ENCODE data around the gene KMT2B. TPM values are rescaled to one million over a fixed set of nuclear protein-coding genes. Genes with fewer than 3 reads are reported as not detected.

The KMT2B gene
- total RNA-seq, 1 experiment from 2014 or later, result 54.2 TPM

- H3K36me3 Mint-ChIP-seq (ENCODE audit: insufficient read depth, unreplicated experiment), result peaks cover 36% of the 10 kb centered on the region
- Histone ChIP-seq H3K36me3 (ENCODE audit: control insufficient read depth, insufficient read depth, low read length) (no peaks in the 10 kb centered on the region; the same call in 1 of the 2 replicates), H3K9me3 (no peaks in the 10 kb centered on the region), H3K27me3 (replicated peaks; ENCODE audit: control insufficient read depth, insufficient read depth, low read length) (no peaks in the 10 kb centered on the region), H3K4me1 (peaks cover 6% of the 10 kb centered on the region), H3K4me3 (ENCODE audit: low read depth, low read length) (peak within 1 kb of the TSS; percentile 68)
- peak within 1 kb of the TSS; percentile 88 for H3K4me3 Mint-ChIP-seq (ENCODE audit: unreplicated experiment)
- intact Hi-C loops (cut with micrococcal nuclease; ENCODE audit: unreplicated experiment), result loop anchor here (1.0 to 5.0 kb wide), 4 partner anchors 10 to 297 kb away; partner anchors contain the start of genes ARHGAP33, COX6B1, LIN37 and THAP8
- TSS peak; percentile 70 for BruUV-seq (replicated peaks)
- ChIA-PET POLR2A (interaction anchor here (0.7 to 1.0 kb wide), 3 partner anchors 10 to 49 kb away, joined by 3 to 14 read pairs (median 12); partner anchors contain the start of genes LIN37, PSENEN and U2AF1L4), CTCF (interaction anchor here (0.5 kb wide), 1 partner anchor 71 kb away, joined by 4 read pairs; no protein-coding TSS in a partner anchor)
- H3K4me1 Mint-ChIP-seq (ENCODE audit: low read depth, unreplicated experiment), result peaks cover 6% of the 10 kb centered on the region
- DNase-seq, result peak; percentile 99 to 100
- H3K27ac Mint-ChIP-seq (ENCODE audit: unreplicated experiment), result peak within 1 kb of the TSS; percentile 92
- no peak for TF ChIP-seq CTCF (IDR thresholded peaks at IDR 0.05; ENCODE audit: insufficient read depth in 1 of 2, low read depth in 1 of 2, low read length in 1 of 2, severe bottlenecking in 1 of 2, unreplicated experiment in 1 of 2)
- no peaks in the 10 kb centered on the region for H3K27me3 Mint-ChIP-seq (ENCODE audit: insufficient read depth, unreplicated experiment)
- H3K9me3 Mint-ChIP-seq (ENCODE audit: unreplicated experiment), result no peaks in the 10 kb centered on the region
Measured at GRCh38 chr19:35757749-35758608, 40.2 kb downstream of the KMT2B start, which contains the start of gene PROSER3. Gene PROSER3 (plus strand): TSS chr19:35758176. CDS start chr19:35758216, 40 bp downstream.

GRCh38 chr19:35759697-35760096 is 41.9 kb downstream of the KMT2B start:
- no peak for DNase-seq
- peaks cover 6% of the 10 kb centered on the region for H3K4me1 Mint-ChIP-seq (ENCODE audit: low read depth, unreplicated experiment)
- no peak for TF ChIP-seq CTCF (IDR thresholded peaks at IDR 0.05; ENCODE audit: insufficient read depth in 1 of 2, low read depth in 1 of 2, low read length in 1 of 2, severe bottlenecking in 1 of 2, unreplicated experiment in 1 of 2)
- Histone ChIP-seq H3K36me3 (ENCODE audit: control insufficient read depth, insufficient read depth, low read length) (no peaks in the 10 kb centered on the region; the same call in 1 of the 2 replicates), H3K4me3 (ENCODE audit: low read depth, low read length) (no peak overlapping the region), H3K4me1 (peaks cover 6% of the 10 kb centered on the region), H3K9me3 (no peaks in the 10 kb centered on the region), H3K27me3 (replicated peaks; ENCODE audit: control insufficient read depth, insufficient read depth, low read length) (no peaks in the 10 kb centered on the region)
- peak overlapping the region; percentile 88 for H3K4me3 Mint-ChIP-seq (ENCODE audit: unreplicated experiment)
- no peaks in the 10 kb centered on the region for H3K27me3 Mint-ChIP-seq (ENCODE audit: insufficient read depth, unreplicated experiment)
- peaks cover 36% of the 10 kb centered on the region for H3K36me3 Mint-ChIP-seq (ENCODE audit: insufficient read depth, unreplicated experiment)
- no peaks in the 10 kb centered on the region for H3K9me3 Mint-ChIP-seq (ENCODE audit: unreplicated experiment)
- ChIA-PET CTCF (no interaction called here), POLR2A (no interaction called here)
- no peak overlapping the region for H3K27ac Mint-ChIP-seq (ENCODE audit: unreplicated experiment)
- intact Hi-C loops (cut with micrococcal nuclease; ENCODE audit: unreplicated experiment), result loop anchor here (2.0 to 5.0 kb wide), 2 partner anchors 15 to 112 kb away; partner anchors contain the start of genes ARHGAP33 and COX6B1
- BruUV-seq (replicated peaks), result no TSS peak

- Histone ChIP-seq H3K36me3 (ENCODE audit: control insufficient read depth, insufficient read depth, low read length) (no peaks in the 10 kb centered on the region; the same call in 1 of the 2 replicates), H3K4me3 (ENCODE audit: low read depth, low read length) (no peak overlapping the region), H3K27me3 (replicated peaks; ENCODE audit: control insufficient read depth, insufficient read depth, low read length) (no peaks in the 10 kb centered on the region), H3K4me1 (peaks cover 6% of the 10 kb centered on the region), H3K9me3 (no peaks in the 10 kb centered on the region)
- TF ChIP-seq CTCF (IDR thresholded peaks at IDR 0.05; ENCODE audit: insufficient read depth in 1 of 2, low read depth in 1 of 2, low read length in 1 of 2, severe bottlenecking in 1 of 2, unreplicated experiment in 1 of 2), result no peak
- H3K36me3 Mint-ChIP-seq (ENCODE audit: insufficient read depth, unreplicated experiment), result peaks cover 35% of the 10 kb centered on the region
- DNase-seq, result no peak
- H3K4me3 Mint-ChIP-seq (ENCODE audit: unreplicated experiment), result no peak overlapping the region
- no peaks in the 10 kb centered on the region for H3K27me3 Mint-ChIP-seq (ENCODE audit: insufficient read depth, unreplicated experiment)
- H3K4me1 Mint-ChIP-seq (ENCODE audit: low read depth, unreplicated experiment), result peaks cover 6% of the 10 kb centered on the region
- POLR2A ChIA-PET, result no interaction called here
- no TSS peak for BruUV-seq (replicated peaks)
- CTCF ChIA-PET, result no interaction called here
- intact Hi-C loops (cut with micrococcal nuclease; ENCODE audit: unreplicated experiment), result no loop called here
- no peaks in the 10 kb centered on the region for H3K9me3 Mint-ChIP-seq (ENCODE audit: unreplicated experiment)
- H3K27ac Mint-ChIP-seq (ENCODE audit: unreplicated experiment), result no peak overlapping the region
Measured at GRCh38 chr19:35760711-35761349, 43.0 kb downstream of the KMT2B start.

All from Caco-2 (cell line).